HCT116 (cell line): ENCODE measurements around the gene HHIPL1. TPM values are rescaled to one million over a fixed set of nuclear protein-coding genes. Genes with fewer than 3 reads are reported as not detected.
A peak's percentile ranks its signal among the peaks of the same experiment; 100 is the strongest.

ENCODE experiments used
- ATAC-seq: fragments of 200-7000 bp; cut with Tn5 transposase; 2 replicates; pipeline ENCODE4 v1.9.1; 2020; ENCODE audit warnings: mild to moderate bottlenecking, moderate library complexity
- BruUV-seq: library from RNA; stranded (reverse); fragments of 400-500 nt; replicated peaks from 2 replicates; lab custom pipeline; 2021; lab: Mats Ljungman, UMichigan
- CTCF ChIA-PET: fragments of 300-600 bp; sonication (Branson Sonifier 250); formaldehyde crosslinking; loops from one replicate; lab custom pipeline; 2021; ENCODE audit warnings: antibody characterized with exemption; lab: Charles Lee
- POLR2A ChIA-PET: fragments of 300-600, 350-600 bp; sonication (Branson Sonifier 250); formaldehyde crosslinking; loops from one replicate; lab custom pipeline; 2021; ENCODE audit warnings: antibody characterized with exemption; lab: Charles Lee
- RAD21 ChIA-PET, 2 experiments: fragments of 300-600 bp; sonication (Branson Sonifier 250); formaldehyde crosslinking; loops; one replicate each; lab custom pipeline; 2023; ENCODE audit warnings: low total read pairs in 2 of 2; ENCODE audit not compliant: uncharacterized antibody in 2 of 2, unreplicated experiment in 2 of 2, low non-redundant PET in 1 of 2; lab: Charles Lee
- DNase-seq: peaks from one replicate; pipeline ENCODE4 v3.0.0-alpha.2; 2010; ENCODE audit warnings: low read depth, low spot score
- H2AFZ ChIP-seq: fragments of 200-600 bp; shearing (Covaris generic), sonication (generic); 2 replicates; pipeline ENCODE4 v1.6.1; 2017; ENCODE audit warnings: low read depth, mixed run types, mixed read lengths, antibody characterized with exemption, low read length; ENCODE audit not compliant: poor library complexity, severe bottlenecking
- H3K27ac ChIP-seq: 2 replicates; pipeline ENCODE4 v1.5.1; 2012; ENCODE audit warnings: low read depth, low read length
- H3K27me3 ChIP-seq: fragments of 200-600 bp; sonication (generic); 2 replicates; pipeline ENCODE4 v1.6.1; 2016; ENCODE audit warnings: mixed run types, low read length, mixed read lengths; ENCODE audit not compliant: insufficient read depth
- H3K36me3 ChIP-seq, 2 experiments: fragments of 200-500 bp in 1 of 2; fragments of 200-600 bp in 1 of 2; sonication (Bioruptor generic) in 1 of 2; sonication (generic) in 1 of 2; 2 replicates each; pipeline versions ENCODE4 v1.5.1 to v1.6.1; 2014 to 2016; ENCODE audit warnings: low read length in 2 of 2, inconsistent platforms in 1 of 2, mixed read lengths in 1 of 2, mixed run types in 1 of 2; ENCODE audit not compliant: insufficient read depth in 2 of 2, control insufficient read depth in 1 of 2
- H3K4me1 ChIP-seq, 2 experiments: fragments of 200-600 bp in 1 of 2; sonication (generic) in 1 of 2; 2 replicates each; pipeline versions ENCODE4 v1.5.1 to v1.6.1; 2012 to 2017; ENCODE audit warnings: low read length in 2 of 2, inconsistent platforms in 1 of 2, mild to moderate bottlenecking in 1 of 2, mixed read lengths in 1 of 2, mixed run types in 1 of 2, moderate library complexity in 1 of 2; ENCODE audit not compliant: insufficient read depth in 2 of 2, control insufficient read depth in 1 of 2
- H3K4me2 ChIP-seq: fragments of 200-600 bp; sonication (generic); 2 replicates; pipeline ENCODE4 v1.6.1; 2017; ENCODE audit warnings: mixed run types, low read length, mixed read lengths
- H3K4me3 ChIP-seq, 2 experiments: fragments of 200-600 bp in 1 of 2; sonication (generic) in 1 of 2; replicated peaks in 1 of 2; 2 replicates each; pipeline ENCODE4 v1.5.1; 2011 to 2016; ENCODE audit warnings: low read length in 2 of 2, control low read depth in 1 of 2, low read depth in 1 of 2, mild to moderate bottlenecking in 1 of 2, mixed read lengths in 1 of 2, mixed run types in 1 of 2
- H3K79me2 ChIP-seq: fragments of 200-600 bp; sonication (generic); 2 replicates; pipeline ENCODE4 v1.6.1; 2017; ENCODE audit warnings: mild to moderate bottlenecking, mixed run types, low read length, moderate library complexity, mixed read lengths; ENCODE audit not compliant: insufficient read depth
- H3K9ac ChIP-seq: fragments of 200-600 bp; sonication (generic); 2 replicates; pipeline ENCODE4 v1.6.1; 2016; ENCODE audit warnings: low read length, mixed read lengths
- H3K9me2 ChIP-seq: fragments of 200-600 bp; sonication (generic), shearing (Covaris generic); 2 replicates; pipeline ENCODE4 v1.6.1; 2017; ENCODE audit warnings: mixed run types, mild to moderate bottlenecking, moderate library complexity; ENCODE audit not compliant: insufficient read depth
- H3K9me3 ChIP-seq, 2 experiments: fragments of 200-500 bp in 1 of 2; fragments of 200-600 bp in 1 of 2; sonication (Bioruptor generic) in 1 of 2; sonication (generic) in 1 of 2; 2 replicates each; pipeline ENCODE4 v1.6.1; 2014 to 2017; ENCODE audit warnings: low read length in 2 of 2, mixed read lengths in 2 of 2, inconsistent platforms in 1 of 2, low read depth in 1 of 2, mild to moderate bottlenecking in 1 of 2, mixed run types in 1 of 2, moderate library complexity in 1 of 2; ENCODE audit not compliant: control insufficient read depth in 1 of 2, insufficient read depth in 1 of 2
- H4K20me1 ChIP-seq: fragments of 200-600 bp; sonication (generic), shearing (Covaris generic); 2 replicates; pipeline ENCODE4 v1.6.1; 2017; ENCODE audit warnings: mixed run types, mild to moderate bottlenecking, moderate library complexity; ENCODE audit not compliant: insufficient read depth
- CEBPB ChIP-seq: IDR thresholded peaks from 2 replicates; pipeline ENCODE4 v1.6.1; 2012; ENCODE audit warnings: low read depth
- CTCF ChIP-seq, 3 experiments: fragments of 200-600 bp in 1 of 3; sonication (generic) in 1 of 3; IDR thresholded peaks in 2 of 3; conservative IDR thresholded peaks in 1 of 3; 2 replicates each; pipeline ENCODE4 v1.5.1; 2012 to 2017; ENCODE audit warnings: low read depth in 2 of 3, low read length in 2 of 3, antibody characterized with exemption in 1 of 3, borderline replicate concordance in 1 of 3, control low read depth in 1 of 3, mild to moderate bottlenecking in 1 of 3, mixed read lengths in 1 of 3, mixed run types in 1 of 3, moderate library complexity in 1 of 3; ENCODE audit not compliant: insufficient read depth in 1 of 3
- JUND ChIP-seq: IDR thresholded peaks from 2 replicates; pipeline ENCODE4 v1.6.1; 2012
- POLR2A ChIP-seq: IDR thresholded peaks from 2 replicates; pipeline ENCODE4 v1.7.0; 2011; ENCODE audit warnings: borderline replicate concordance; ENCODE audit not compliant: insufficient read depth, insufficient read length; ENCODE audit errors: extremely low read depth
- POLR2AphosphoS5 ChIP-seq: IDR thresholded peaks from 2 replicates; pipeline ENCODE4 v1.6.1; 2011; ENCODE audit warnings: mild to moderate bottlenecking, low read depth, low read length, moderate library complexity
- RAD21 ChIP-seq: IDR thresholded peaks from 2 replicates; pipeline ENCODE4 v1.6.1; 2012; ENCODE audit warnings: low read depth, mild to moderate bottlenecking
- SRF ChIP-seq: IDR thresholded peaks from 2 replicates; pipeline ENCODE4 v1.6.1; 2012; ENCODE audit warnings: low read depth
- ZFX ChIP-seq: fragments of 450-650 bp; IDR thresholded peaks from 2 replicates; pipeline ENCODE4 v1.6.1; 2017
- ZNF274 ChIP-seq: fragments of 200-500 bp; sonication (Bioruptor generic); IDR thresholded peaks from 2 replicates; pipeline ENCODE4 v1.6.1; 2014; ENCODE audit warnings: mild to moderate bottlenecking, low read depth, low read length, inconsistent platforms
- intact Hi-C: fragments of 100-400 bp; cut with micrococcal nuclease; formaldehyde crosslinking; loops from 2 replicates; pipeline ENCODE4 v1.10.0; 2022
- total RNA-seq: library from RNA; stranded (reverse); gene quantifications from one replicate; pipeline ENCODE4 v1.2.1, GENCODE V29; 2021; ENCODE audit not compliant: unreplicated experiment
- TF ChIP-seq, protein P1 (sequence below): IDR thresholded peaks from 2 replicates; pipeline ENCODE4 v1.6.1; 2012
- TF ChIP-seq, protein P2 (sequence below): IDR thresholded peaks from 2 replicates; pipeline ENCODE4 v1.6.1; 2012
- TF ChIP-seq, protein P3 (sequence below): IDR thresholded peaks from 2 replicates; pipeline ENCODE4 v1.6.1; 2011; ENCODE audit warnings: mild to moderate bottlenecking, low read length, moderate library complexity; ENCODE audit not compliant: insufficient replicate concordance; ENCODE audit errors: extremely low read depth

HHIPL1 gene
- total RNA-seq, 1 experiment from 2014 or later = not detected

DNA sequence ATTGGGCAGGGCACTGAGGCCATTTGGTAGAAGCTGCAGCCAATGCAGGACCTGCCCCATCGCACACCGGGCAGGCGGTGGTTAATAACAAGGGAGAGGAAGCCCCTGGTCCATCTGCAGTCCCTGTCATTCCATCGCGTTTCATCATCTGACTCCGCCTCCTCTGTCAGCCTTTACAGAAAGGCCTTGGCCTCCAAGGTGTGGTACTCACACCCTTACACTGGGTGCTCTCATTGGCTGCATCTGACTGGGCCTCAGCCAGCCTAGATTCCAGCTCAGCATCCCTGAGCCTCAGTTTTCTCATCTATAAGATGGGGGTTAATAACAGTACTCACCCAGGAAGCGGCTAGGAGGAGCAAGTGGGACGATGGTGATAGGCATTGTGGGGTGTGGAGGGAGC, 14.7 kb upstream of the HHIPL1 start:
- CTCF ChIA-PET = interaction anchor here (0.6 kb wide), 1 partner anchor 15 kb away, joined by 3 read pairs; no protein-coding TSS in a partner anchor
- no peaks in the 10 kb centered on the region for H3K9me2 ChIP-seq
- peaks cover 6 to 15% of the 10 kb centered on the region in 2 experiments; a peak in 3 of 4 replicates for H3K4me1 ChIP-seq
- no peak overlapping the region for H2AFZ ChIP-seq
- H3K4me2 ChIP-seq = no peak overlapping the region
- DNase-seq (peak; percentile 10), ATAC-seq (no peak)
- no peaks in the 10 kb centered on the region for H4K20me1 ChIP-seq
- H3K79me2 ChIP-seq = no peaks in the 10 kb centered on the region
- RAD21 ChIA-PET = no interaction called here
- TF ChIP-seq POLR2AphosphoS5 (no peak), SRF (no peak), ZNF274 (no peak), POLR2A (no peak), RAD21 (no peak), CEBPB (no peak), CTCF (IDR thresholded peaks at IDR 0.05 in 2 of 3, conservative IDR thresholded peaks at IDR 0.05 in 1 of 3; ENCODE audit: borderline replicate concordance in 1 of 3, insufficient read depth in 1 of 3, low read depth in 2 of 3, low read length in 2 of 3) (no peak), JUND (no peak), ZFX (no peak)
- TF ChIP-seq, protein P1, sequence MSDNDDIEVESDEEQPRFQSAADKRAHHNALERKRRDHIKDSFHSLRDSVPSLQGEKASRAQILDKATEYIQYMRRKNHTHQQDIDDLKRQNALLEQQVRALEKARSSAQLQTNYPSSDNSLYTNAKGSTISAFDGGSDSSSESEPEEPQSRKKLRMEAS = no peak
- TF ChIP-seq, protein P2, sequence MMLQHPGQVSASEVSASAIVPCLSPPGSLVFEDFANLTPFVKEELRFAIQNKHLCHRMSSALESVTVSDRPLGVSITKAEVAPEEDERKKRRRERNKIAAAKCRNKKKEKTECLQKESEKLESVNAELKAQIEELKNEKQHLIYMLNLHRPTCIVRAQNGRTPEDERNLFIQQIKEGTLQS = no peak
- TF ChIP-seq, protein P3, sequence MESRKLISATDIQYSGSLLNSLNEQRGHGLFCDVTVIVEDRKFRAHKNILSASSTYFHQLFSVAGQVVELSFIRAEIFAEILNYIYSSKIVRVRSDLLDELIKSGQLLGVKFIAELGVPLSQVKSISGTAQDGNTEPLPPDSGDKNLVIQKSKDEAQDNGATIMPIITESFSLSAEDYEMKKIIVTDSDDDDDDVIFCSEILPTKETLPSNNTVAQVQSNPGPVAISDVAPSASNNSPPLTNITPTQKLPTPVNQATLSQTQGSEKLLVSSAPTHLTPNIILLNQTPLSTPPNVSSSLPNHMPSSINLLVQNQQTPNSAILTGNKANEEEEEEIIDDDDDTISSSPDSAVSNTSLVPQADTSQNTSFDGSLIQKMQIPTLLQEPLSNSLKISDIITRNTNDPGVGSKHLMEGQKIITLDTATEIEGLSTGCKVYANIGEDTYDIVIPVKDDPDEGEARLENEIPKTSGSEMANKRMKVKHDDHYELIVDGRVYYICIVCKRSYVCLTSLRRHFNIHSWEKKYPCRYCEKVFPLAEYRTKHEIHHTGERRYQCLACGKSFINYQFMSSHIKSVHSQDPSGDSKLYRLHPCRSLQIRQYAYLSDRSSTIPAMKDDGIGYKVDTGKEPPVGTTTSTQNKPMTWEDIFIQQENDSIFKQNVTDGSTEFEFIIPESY = no peak
- no peak overlapping the region for H3K4me3 ChIP-seq
- no peak overlapping the region for H3K27ac ChIP-seq
- intact Hi-C loops = no loop called here
- BruUV-seq = no TSS peak
- no peaks in the 10 kb centered on the region for H3K9me3 ChIP-seq
- POLR2A ChIA-PET = no interaction called here
- no peak overlapping the region for H3K9ac ChIP-seq
- H3K36me3 ChIP-seq = no peaks in the 10 kb centered on the region
- no peaks in the 10 kb centered on the region for H3K27me3 ChIP-seq
